A673 (cell line): ENCODE measurements around the gene NECTIN4.

Experiments used
- EZH2 ChIP-seq: fragments of 200-600 bp; sonication (generic); IDR thresholded peaks from 2 replicates; pipeline ENCODE4 v1.6.1; 2017; ENCODE audit warnings: borderline replicate concordance, low read depth, mild to moderate bottlenecking, mixed read lengths, antibody characterized with exemption, low read length; ENCODE audit not compliant: poor library complexity, severe bottlenecking
- TF ChIP-seq, protein P1 (sequence below): fragments of 300-800, 200-600 bp; sonication (generic); conservative IDR thresholded peaks from 2 replicates; pipeline ENCODE4 v1.5.1; 2017; ENCODE audit warnings: low read depth, mild to moderate bottlenecking, antibody characterized with exemption, low read length, moderate library complexity, mixed read lengths

DNA sequence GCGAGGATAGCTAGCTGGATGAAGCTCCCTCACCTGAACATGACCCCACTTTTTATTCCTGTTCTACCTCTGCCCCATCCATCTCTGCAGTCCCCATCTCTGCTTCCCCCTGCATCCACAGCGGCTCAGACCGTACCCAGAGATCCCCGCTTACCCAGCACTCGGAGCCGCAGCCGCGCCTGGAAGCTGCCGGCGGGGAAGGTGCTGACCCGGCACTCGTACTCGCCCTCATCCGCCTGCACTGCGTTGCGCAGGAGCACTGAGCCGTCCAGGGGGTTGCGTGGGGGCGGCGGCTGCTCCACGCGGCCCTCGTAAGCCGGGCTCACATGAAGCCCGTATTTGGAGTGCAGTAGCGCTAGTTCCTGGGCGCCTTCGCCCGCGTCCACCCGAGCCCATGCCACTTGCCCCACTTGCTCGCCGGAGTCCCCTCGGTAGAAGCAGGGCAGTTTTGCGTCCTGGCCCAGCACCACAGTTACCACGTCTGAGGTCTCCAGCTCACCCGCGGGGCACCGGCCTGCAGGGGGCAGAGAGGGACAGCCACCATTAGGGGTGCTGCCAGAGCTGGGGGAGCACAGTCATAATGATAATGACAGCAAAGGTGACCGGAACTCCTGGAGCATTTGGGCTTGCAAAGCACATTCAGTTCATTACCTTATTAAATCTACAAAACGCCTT is 9.8 kb downstream of the NECTIN4 start:
- TF ChIP-seq EZH2, result no peak
- TF ChIP-seq, protein P1, sequence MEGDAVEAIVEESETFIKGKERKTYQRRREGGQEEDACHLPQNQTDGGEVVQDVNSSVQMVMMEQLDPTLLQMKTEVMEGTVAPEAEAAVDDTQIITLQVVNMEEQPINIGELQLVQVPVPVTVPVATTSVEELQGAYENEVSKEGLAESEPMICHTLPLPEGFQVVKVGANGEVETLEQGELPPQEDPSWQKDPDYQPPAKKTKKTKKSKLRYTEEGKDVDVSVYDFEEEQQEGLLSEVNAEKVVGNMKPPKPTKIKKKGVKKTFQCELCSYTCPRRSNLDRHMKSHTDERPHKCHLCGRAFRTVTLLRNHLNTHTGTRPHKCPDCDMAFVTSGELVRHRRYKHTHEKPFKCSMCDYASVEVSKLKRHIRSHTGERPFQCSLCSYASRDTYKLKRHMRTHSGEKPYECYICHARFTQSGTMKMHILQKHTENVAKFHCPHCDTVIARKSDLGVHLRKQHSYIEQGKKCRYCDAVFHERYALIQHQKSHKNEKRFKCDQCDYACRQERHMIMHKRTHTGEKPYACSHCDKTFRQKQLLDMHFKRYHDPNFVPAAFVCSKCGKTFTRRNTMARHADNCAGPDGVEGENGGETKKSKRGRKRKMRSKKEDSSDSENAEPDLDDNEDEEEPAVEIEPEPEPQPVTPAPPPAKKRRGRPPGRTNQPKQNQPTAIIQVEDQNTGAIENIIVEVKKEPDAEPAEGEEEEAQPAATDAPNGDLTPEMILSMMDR, result no peak
